Right renal pelvis (tissue), 4 donors: ENCODE results near the gene DIAPH1. TPM values are rescaled to one million over a fixed set of nuclear protein-coding genes. Genes with fewer than 3 reads are reported as not detected.

Experiments used
- DNase-seq, 4 donors: peaks; one replicate each; pipeline ENCODE4 v3.0.0-alpha.2; 2013; ENCODE audit warnings: low read depth in 4 of 4, low spot score in 3 of 4, missing footprints in 1 of 4
- polyA plus RNA-seq, 4 donors: library from polyadenylated mRNA; unstranded; fragments of 120-200 nt; gene quantifications; one replicate each; pipeline ENCODE4 v1.2.1, GENCODE V29; 2013; ENCODE audit not compliant: insufficient read length in 4 of 4

The DIAPH1 gene
- polyA plus RNA-seq, 4 donors, result 62.7 to 71.7 (median 70.4) TPM

DNA sequence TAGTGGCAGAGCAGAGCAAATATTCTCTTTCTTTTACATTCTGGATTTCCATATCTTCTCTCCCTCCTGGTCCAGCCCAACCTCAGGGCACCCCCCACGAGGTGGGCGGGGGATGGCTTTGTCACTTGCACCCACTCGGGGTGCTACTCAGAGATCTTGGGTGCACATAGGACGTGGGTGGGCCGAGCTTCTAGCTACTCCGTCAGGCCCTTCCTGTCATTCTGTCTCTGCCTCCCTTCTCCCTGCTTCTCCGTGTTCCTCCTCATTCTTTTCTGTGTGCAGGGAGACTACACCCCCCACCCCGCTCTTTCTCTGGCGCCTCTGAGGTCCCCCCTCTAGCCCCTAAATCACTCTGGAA, 110.4 kb downstream of the DIAPH1 start:
- DNase-seq, result no peak

DNA sequence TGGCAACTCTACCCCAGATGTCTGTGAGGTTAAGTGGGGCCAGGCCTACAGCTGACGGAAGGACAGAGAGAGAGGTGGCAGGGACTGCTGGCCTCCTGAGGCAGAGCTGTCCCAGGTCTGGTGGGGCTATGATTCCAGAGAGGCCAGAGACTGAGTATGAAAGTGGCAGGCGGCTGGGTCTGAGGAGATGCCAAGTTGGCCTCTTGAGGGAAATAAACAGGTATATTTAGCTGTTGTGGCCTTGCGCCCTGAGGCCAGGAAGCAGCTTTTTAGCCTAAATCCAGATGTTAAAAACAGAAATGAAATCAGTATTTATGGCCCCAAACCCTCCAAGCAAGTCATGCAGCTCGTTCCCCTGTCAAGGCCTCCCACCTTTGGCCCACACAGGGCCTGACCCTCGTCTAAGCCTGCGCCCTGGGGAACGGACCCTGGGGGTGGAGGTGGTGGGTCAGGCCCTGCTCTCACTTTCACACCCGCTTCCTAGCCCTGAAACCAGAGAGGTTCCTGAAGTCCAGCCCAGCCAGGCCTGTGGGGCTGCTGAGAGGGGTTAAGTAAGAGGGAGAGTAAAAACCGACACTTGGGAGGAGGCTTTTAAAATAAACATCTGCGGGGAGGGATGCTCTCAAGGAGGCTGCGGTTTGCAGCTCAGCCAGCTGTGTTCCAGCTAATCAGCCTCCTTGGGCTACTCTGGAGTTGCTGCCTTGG, 111.3 kb downstream of the DIAPH1 start:
- no peak for DNase-seq

DNA sequence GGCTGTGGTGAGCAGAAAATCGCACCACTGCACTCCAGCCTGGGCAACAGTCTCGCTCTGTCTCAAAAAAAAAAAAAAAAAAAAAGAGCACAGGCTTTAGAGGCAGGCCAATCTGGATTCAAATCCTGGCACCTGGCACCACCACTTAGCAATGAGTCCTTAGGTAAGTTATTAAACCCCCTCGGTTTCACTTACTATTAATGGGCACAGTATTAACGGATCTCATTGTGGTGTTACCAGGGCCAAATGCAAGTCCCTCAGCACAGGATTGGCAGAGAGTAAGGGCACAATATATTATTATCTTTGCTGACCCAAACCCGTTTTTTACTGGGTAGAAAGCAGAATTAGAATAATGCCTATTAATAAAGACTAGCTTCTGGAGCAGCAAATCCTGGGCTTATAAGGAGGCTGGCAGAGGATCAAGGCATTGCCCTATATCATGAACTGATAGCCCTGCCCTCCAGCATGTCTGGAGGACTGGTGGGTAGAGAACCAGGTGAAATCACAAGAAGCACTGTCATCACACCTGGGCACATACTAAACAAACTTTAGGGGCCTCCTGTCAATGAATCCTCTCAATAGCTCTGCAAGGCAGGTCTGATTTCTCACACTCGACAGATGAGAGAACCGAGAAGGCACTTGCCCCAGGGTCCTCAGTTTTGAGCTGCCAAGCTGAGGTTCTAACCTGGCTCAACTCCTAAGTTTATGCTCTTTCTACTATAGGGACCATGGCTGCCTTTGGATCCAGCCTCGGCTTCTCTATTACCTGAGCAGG, 112.2 kb downstream of the DIAPH1 start:
- DNase-seq, result no peak

DNA sequence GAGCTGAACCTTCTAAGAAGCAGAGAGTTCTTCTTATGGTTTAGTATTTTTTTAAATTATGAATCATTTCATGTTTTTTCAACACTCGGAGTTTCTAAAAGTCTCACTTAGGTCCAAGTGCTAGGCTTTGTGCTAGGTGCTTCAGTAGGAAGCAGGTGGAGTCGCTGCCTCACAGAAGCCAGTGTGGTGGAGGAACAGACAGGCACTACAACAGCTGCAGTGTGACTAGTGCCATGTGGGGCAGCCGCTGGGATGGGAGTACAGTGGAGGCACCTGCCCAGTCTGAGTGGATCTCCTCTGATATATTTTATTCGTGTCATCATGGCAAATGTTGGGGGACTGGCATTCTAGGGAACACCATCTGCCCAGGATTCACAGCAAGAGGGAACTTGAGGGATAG, 114.6 kb downstream of the DIAPH1 start:
- DNase-seq, result no peak

DNA sequence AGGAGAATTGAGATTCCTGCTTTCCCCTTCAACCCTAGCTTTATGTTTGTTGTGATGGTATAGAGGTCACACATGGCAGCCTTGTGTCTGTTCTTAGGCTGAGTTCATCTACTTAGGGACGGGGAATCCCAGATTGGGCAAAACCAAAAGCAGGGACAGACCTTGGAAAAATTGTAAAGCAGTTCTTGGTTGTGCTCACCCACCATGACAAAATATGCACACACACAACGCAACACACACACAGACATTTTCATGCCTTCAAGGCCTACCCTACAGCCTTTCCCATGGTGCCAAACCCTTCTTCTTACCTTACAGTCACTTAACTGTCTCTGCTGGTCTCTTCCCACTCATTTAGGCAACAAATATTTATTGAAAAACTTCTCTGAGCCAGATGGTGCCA, 115.1 kb downstream of the DIAPH1 start:
- DNase-seq, result no peak

DNA sequence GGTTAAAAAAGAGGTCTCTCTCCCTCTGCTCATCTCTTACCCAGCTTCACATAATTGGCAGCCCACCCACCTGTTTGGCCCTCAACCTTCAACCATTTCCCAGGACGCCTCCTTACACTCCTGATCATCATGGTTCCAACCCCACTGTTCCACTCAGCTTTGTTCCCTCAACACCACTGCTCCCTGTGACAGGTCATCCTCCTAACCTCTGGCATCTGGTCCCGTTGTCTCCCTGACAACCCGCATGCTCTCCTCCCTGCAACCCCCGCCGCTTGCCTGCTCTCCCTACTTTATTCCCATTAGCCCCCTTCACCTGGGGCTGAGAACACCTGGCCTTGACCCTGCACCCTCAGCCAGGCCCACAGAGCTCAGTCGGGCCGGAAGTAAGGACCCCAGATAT, 117.0 kb downstream of the DIAPH1 start:
- DNase-seq, result no peak

DNA sequence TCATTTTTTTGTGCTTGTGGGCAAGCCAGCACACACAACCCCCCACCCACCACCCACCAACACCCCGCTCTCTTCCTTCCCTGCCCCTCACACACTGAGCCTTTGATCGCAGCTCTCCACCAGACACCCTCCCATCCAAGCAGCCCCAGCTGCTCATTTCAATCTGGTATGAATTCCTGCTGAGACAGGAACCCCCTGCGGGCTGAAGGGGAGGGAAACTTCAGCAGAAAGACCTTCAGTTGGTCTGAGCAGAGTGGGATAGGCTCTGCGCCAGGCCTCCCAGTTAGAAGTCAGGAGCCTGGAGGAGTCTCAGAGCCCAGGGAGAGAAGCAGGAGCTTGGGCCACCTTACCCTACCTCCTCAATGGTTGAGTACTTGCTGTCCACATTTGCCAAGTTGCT, 122.8 kb downstream of the DIAPH1 start:
- no peak for DNase-seq

DNA sequence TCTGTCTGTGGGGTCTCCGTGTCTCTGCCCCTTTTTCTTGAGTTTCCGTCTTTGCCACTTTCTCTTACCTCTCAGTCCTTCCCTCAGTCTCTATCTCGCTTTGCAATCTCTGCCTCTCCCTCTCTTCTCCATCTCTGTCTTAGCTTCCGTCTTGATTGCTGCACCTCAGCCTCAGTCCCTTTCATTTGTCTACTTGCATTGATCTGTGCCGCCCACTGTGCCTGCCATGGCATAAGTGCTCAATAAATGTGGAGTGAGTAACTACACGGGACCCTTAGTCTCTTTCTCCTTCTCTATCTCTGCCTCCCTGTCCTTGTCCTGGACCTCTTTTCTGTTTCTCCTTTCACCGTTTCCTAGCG, 123.4 kb downstream of the DIAPH1 start:
- DNase-seq, result no peak

DNA sequence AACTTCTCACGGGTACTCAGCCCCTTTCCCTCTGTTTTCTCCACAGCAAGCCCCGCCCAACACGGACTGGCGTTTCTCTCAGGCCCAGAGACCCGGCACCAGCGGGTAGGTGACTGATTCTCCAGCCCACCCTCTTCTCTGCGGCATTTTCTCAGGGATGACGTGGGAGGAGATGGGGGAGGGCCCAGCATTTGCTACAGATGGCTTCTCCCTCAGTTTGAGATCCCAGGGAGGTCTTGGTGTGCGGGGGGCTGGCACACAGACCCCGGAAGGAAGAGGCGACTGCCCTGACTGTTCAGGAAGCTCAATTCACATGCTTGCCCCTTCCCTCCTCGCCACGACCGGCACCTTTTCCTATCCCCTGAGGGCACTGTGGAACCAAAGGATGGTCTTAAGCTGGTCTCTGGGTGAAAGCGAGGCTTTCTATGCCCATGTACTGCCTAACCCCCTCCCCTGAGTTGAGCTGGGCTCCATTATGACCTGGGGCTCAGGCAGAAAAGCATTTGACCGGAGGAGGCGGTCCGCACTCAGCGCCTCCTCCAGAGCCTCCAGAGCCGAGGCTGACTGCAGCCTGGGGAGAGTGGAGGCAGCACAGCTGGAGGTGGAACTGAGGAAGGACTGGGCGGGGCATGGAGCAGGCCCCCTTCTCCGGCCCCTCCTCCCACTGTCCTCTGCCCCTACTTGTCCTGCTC, 123.9 kb downstream of the DIAPH1 start:
- DNase-seq, result no peak

DNA sequence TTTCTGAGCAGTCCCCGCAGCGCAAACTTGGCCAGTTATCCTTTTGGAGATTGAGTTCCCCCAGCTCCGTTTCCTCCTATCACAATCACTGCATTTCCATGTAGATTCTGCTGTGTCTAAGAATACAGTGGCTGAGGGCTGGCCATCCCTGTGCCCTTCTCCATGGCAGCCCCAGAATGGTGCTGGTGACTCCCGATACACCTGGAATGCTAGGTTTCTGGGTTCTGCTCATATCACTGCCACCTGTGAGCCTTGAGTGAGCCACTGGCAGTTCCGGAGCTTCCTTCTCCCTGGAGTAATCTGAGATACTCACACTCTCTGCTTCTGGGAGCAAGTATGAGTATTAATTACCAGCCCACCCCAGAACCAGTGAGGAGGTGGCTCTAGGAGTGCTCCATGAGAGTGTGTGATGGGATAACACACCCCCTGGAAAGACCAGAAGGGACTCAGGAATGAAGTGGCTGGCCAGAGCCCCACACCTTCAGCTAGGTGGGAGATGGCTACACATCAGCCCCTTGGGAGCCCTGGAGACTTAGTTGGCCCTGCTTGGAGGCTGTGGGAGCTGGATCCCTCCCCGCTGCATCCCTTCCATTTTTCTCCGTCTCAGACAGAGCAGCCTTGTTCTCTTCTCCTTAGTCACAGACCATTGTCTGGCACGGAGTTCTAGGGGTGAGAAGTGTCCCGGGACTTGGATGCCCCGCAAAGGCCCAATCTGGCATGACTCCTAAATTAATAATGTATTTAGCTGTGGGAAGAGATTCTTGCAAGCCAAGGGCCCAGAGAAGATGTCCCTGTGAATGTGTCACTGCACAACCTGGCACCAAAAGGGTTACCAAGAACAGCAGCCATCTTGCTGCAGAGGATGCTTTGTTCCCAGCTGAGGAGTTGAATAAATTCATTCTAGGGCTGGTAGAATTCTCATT, 125.0 kb downstream of the DIAPH1 start:
- DNase-seq, result no peak

DNA sequence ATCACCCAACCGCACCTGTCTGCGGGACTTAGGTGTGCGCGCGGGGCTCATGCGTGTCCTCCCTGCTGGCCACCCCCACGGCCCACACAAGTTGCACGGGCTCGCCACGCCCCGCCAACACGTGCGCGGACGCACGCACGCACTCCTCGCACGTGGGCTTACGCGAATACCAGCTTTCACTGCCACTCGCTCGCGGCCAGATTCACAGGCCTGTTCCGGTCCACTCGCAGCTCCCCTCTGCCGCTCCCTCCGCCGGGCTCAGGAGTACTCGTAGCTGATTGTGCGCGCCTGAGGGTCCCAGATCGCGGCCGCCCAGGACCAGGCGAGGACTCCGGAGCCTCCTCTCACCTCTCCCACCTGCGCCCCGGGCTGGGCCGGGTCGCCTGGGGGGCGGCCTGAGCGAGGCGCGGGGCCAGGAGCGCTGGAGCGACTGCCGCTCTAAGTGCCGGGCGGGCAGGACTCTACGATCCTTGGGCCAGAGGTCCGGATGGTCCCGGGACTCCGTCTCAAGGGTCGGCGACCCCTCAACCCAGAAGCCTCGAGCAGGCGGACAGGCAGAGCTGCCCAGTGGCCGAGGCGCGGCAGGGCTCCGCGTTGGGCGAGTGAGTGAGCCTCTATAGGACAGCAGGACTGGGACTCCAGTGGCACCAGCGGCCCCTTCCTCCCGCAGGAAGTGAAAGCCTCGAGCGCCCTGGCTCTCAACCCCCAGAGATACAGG, 126.5 kb downstream of the DIAPH1 start:
- no peak for DNase-seq

DNA sequence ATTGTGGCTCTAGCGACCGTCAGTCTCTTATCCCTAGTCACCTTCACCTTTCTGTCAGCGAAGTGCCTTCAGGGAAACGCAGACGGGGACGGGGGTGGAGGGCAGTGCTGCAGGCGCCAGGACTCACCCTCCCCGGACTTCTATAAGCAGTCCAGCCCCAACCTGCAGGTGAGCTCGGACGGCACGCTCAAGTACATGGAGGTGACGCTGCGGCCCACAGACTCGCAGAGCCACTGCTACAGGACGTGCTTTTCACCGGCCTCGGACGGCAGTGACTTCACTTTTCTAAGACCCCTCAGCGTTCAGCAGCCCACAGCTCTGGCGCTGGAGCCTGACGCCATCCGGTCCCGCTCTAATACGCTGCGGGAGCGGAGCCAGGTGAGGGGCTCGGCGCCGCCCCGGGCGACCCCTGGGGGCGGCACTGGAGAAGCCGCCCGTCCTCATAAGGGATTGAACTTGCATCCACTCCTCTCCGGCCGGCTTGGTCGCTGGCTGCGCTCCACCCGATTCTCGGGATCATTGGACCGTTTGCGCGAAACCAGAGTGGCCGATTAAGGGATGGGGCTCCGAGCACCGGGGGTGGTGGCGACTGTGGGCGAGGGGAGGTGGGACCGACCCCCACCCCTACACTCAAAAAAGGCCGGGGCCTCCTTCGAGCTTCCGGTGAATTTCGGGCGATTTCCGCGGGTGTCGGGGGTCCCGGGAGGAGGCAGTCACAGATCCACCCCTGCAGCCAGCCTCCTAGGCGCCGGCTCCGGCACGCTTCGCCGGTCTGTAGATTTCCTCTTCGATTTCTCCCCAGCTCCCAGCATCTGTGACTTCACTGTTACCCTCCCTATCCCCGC, 127.3 kb downstream of the DIAPH1 start:
- DNase-seq, result no peak

DNA sequence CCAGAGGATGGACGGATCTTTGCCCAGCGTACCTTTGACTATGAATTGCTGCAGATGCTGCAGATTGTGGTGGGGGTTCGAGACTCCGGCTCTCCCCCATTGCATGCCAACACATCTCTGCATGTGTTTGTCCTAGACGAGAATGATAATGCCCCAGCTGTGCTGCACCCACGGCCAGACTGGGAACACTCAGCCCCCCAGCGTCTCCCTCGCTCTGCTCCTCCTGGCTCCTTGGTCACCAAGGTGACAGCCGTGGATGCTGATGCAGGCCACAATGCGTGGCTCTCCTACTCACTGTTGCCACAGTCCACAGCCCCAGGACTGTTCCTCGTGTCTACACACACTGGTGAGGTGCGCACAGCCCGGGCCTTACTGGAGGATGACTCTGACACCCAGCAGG, 128.0 kb downstream of the DIAPH1 start:
- no peak for DNase-seq

DNA sequence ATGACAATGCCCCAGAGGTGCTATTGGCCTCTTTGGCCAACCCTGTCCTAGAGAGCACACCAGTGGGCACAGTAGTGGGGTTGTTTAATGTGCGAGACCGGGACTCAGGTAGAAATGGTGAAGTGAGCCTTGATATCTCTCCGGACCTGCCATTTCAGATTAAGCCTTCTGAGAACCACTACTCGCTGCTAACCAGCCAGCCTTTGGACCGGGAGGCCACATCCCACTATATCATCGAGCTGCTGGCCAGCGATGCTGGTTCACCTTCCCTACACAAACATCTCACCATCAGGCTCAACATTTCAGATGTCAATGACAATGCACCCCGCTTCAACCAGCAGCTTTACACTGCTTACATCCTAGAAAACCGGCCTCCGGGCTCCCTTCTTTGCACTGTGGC, 128.5 kb downstream of the DIAPH1 start:
- no peak for DNase-seq

DNA sequence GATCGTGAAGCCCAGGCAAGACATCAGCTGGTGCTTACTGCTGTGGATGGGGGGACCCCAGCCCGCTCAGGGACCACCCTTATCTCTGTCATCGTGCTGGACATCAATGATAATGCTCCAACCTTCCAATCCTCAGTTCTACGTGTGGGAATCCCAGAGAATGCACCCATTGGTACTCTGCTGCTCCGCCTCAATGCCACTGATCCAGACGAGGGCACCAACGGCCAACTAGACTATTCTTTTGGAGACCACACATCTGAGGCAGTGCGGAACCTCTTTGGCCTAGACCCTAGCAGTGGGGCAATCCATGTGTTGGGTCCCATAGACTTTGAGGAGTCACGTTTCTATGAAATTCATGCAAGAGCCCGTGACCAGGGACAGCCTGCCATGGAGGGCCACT, 129.0 kb downstream of the DIAPH1 start:
- no peak for DNase-seq

DNA sequence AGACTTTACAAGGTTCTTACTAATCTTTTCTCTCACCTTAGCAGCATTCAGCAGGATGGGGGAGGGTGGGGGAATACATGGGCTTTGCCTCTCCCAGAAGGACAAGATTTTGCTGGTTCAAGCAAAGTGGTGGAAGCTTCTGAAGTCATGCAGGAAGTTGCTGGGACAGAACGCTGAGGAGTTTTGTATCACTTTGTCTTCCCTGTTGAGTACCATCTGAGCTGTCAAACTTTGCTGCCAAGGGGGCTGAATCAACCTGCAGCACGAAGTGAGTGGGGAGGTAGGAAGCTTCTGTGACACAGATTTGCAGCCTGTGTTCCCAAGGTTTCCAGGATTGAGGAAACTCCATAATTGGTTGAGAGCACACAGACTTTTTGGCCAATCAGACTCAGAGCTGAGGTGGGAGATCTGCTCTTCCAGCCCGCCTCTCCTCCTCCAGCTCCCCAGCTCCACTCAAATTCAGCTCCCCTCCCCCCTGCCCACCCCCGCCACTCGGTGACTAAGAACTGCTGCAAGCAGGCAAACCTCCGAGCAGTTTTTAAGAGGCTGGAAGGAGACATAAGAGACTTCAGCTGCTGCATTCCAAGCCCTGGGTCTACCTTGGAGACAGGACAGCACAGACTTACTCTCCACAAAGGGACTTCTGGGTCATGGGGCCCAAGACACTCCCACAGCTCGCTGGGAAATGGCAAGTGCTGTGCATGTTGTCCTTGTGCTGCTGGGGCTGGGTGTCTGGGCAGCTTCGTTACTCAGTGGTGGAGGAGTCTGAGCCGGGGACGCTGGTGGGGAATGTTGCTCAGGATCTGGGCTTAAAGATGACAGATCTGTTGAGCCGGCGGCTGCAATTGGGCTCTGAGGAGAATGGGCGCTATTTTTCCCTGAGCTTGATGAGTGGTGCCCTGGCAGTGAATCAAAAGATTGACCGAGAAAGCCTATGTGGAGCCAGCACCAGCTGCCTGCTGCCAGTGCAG, 129.9 kb downstream of the DIAPH1 start, which contains the start of gene PCDHGC5:
Gene PCDHGC5 (plus strand): TSS at position 491 of the 971 bp plus-strand sequence. CDS start 160 bp downstream, at position 651.
- DNase-seq, result no peak

DNA sequence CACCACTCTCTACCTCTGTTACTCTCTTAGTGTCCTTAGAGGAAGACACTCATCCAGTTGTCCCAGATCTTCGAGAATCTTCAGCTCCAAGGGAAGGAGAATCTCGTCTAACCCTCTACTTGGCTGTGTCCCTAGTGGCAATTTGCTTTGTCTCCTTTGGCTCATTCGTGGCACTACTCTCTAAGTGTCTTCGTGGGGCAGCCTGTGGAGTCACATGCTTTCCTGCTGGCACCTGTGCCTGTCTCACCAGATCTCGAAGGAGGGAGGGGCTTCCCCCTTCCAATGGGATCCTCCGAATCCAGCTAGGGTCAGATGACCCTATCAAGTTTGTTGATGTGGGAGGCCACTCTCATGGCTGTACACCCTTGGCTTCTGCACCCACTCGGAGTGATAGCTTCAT, 131.7 kb downstream of the DIAPH1 start:
- no peak for DNase-seq

DNA sequence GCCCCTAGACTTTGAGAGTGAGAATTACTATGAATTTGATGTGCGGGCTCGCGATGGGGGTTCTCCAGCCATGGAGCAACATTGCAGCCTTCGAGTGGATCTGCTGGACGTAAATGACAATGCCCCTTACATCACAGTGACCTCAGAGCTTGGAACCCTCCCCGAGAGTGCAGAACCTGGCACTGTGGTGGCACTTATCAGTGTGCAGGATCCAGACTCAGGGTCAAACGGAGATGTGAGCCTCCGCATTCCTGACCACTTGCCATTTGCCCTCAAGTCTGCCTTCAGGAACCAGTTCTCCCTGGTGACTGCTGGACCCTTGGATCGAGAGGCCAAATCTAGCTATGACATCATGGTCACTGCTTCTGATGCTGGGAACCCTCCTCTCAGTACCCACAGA, 132.7 kb downstream of the DIAPH1 start:
- DNase-seq, result no peak
